Astrocyte of the cerebellum (primary cell): ENCODE measurements around the gene MORN1.

Experiments used
- DNase-seq: peaks from one replicate; pipeline ENCODE4 v3.0.0-alpha.2; 2011; ENCODE audit warnings: low read depth
- H3K4me3 ChIP-seq: 2 replicates; pipeline ENCODE4 v1.5.1; 2011; ENCODE audit warnings: mild to moderate bottlenecking, low read depth, low read length, moderate library complexity
- CTCF ChIP-seq: IDR thresholded peaks from 2 replicates; pipeline ENCODE4 v1.5.1; 2012; ENCODE audit warnings: low read length, low read depth, moderate library complexity, mild to moderate bottlenecking; ENCODE audit errors: missing control alignments
- in situ Hi-C: cut with HindIII; loops from 2 replicates; pipeline ENCODE4 v1.10.0; 2017; ENCODE audit warnings: low sequenced_read_pairs

MORN1 gene

GRCh38 chr1:2345297-2346075, 45.9 kb downstream of the MORN1 start:
- TF ChIP-seq CTCF, result no peak
- no peak overlapping the region for H3K4me3 ChIP-seq
- in situ Hi-C loops, result loop anchor here (5.0 kb wide), 2 partner anchors 43 to 148 kb away; no protein-coding TSS in a partner anchor

GRCh38 chr1:2344744-2345296, 46.5 kb downstream of the MORN1 start:
- DNase-seq, result no peak
- in situ Hi-C loops, result loop anchor here (5.0 kb wide), 2 partner anchors 43 to 148 kb away; no protein-coding TSS in a partner anchor
- no peak overlapping the region for H3K4me3 ChIP-seq
- TF ChIP-seq CTCF, result no peak

More at GRCh38 chr1:2345297-2346075, 45.9 kb downstream of the MORN1 start:
- DNase-seq, result no peak

- no peak overlapping the region for H3K4me3 ChIP-seq
- no peak for DNase-seq
- TF ChIP-seq CTCF, result no peak
- in situ Hi-C loops, result no loop called here
Measured at GRCh38 chr1:2344121-2344681, 47.2 kb downstream of the MORN1 start.

GRCh38 chr1:2343023-2343935, 48.1 kb downstream of the MORN1 start:
- in situ Hi-C loops, result no loop called here
- no peak overlapping the region for H3K4me3 ChIP-seq
- no peak for DNase-seq
- no peak for TF ChIP-seq CTCF

GRCh38 chr1:2342384-2343022, 48.9 kb downstream of the MORN1 start:
- no peak overlapping the region for H3K4me3 ChIP-seq
- DNase-seq, result no peak
- no peak for TF ChIP-seq CTCF
- in situ Hi-C loops, result no loop called here
